Gastrocnemius medialis (tissue), 4 donors: ENCODE measurements around the gene TMIGD1.

Experiments used
- CTCF ChIP-seq, 5 experiments: fragments of 450-650 bp in 3 of 5; fragments of 200-600 bp in 2 of 5; sonication (generic) in 2 of 5; IDR thresholded peaks in 4 of 5; conservative IDR thresholded peaks in 1 of 5; 1 replicate in 4 of 5; 2 replicates in 1 of 5; pipeline ENCODE4 v1.5.1; 2016 to 2019; ENCODE audit warnings: antibody characterized with exemption in 5 of 5, mild to moderate bottlenecking in 3 of 5, moderate library complexity in 3 of 5
- POLR2A ChIP-seq, 2 donors: fragments of 450-650 bp; IDR thresholded peaks; one replicate each; pipeline ENCODE4 v1.6.1; 2017; ENCODE audit warnings: antibody characterized with exemption in 2 of 2, mild to moderate bottlenecking in 2 of 2, moderate library complexity in 2 of 2

GRCh38 chr17:30351735-30352134, 17.9 kb upstream of the TMIGD1 start:
- no peak for TF ChIP-seq CTCF (IDR thresholded peaks at IDR 0.05 in 4 of 5, conservative IDR thresholded peaks at IDR 0.05 in 1 of 5)
- TF ChIP-seq POLR2A (IDR thresholded peaks at IDR 0.05) = no peak
